ENCODE results near the gene FANCG.

The FANCG gene

GRCh38 chr9:35027860-35028259 is 51.9 kb downstream of the FANCG start:
- in situ Hi-C loops (cut with MboI; ENCODE audit: low sequenced_read_pairs): no loop called here

GRCh38 chr9:35027374-35027773 is 52.4 kb downstream of the FANCG start:
- in situ Hi-C loops (cut with MboI; ENCODE audit: low sequenced_read_pairs): no loop called here

- in situ Hi-C loops (cut with MboI; ENCODE audit: low sequenced_read_pairs): no loop called here
These were observed 53.1 kb downstream of the FANCG start for GRCh38 chr9:35026671-35027070.
